KMS-11 (cell line): Measurements from ENCODE around the gene OCA2.

Experiments
- H2AFZ ChIP-seq: fragments of 200-600 bp; sonication (generic); 2 replicates; pipeline ENCODE4 v1.6.1; 2016; ENCODE audit warnings: antibody characterized with exemption, mixed run types, low read depth
- H3K27ac ChIP-seq: fragments of 200-600 bp; sonication (generic); 2 replicates; pipeline ENCODE4 v1.6.1; 2016; ENCODE audit warnings: mild to moderate bottlenecking, mixed run types
- H3K27me3 ChIP-seq: fragments of 200-600 bp; sonication (generic); 2 replicates; pipeline ENCODE4 v1.6.1; 2017; ENCODE audit warnings: mild to moderate bottlenecking, low read depth, mixed run types, moderate library complexity; ENCODE audit not compliant: insufficient read depth
- H3K36me3 ChIP-seq: fragments of 200-600 bp; sonication (generic); 2 replicates; pipeline ENCODE4 v1.6.1; 2017; ENCODE audit warnings: mild to moderate bottlenecking, mixed run types; ENCODE audit not compliant: insufficient read depth
- H3K4me1 ChIP-seq: fragments of 200-600 bp; sonication (generic); 2 replicates; pipeline ENCODE4 v1.6.1; 2016; ENCODE audit warnings: mild to moderate bottlenecking, low read depth, mixed run types; ENCODE audit not compliant: poor library complexity, severe bottlenecking
- H3K4me2 ChIP-seq: fragments of 200-600 bp; sonication (generic); 2 replicates; pipeline ENCODE4 v1.7.0; 2016; ENCODE audit warnings: mild to moderate bottlenecking, mixed run types
- H3K4me3 ChIP-seq: fragments of 200-600 bp; sonication (generic); IDR thresholded peaks from 2 replicates; pipeline ENCODE4 v1.6.1; 2017; ENCODE audit warnings: low read depth, low read length, mixed read lengths; ENCODE audit not compliant: insufficient read depth
- H3K79me2 ChIP-seq: fragments of 200-600 bp; sonication (generic); 2 replicates; pipeline ENCODE4 v1.6.1; 2016; ENCODE audit warnings: low read depth, mixed run types; ENCODE audit not compliant: insufficient read depth
- H3K9ac ChIP-seq: fragments of 200-600 bp; sonication (generic); 2 replicates; pipeline ENCODE4 v1.6.1; 2016; ENCODE audit warnings: mild to moderate bottlenecking, mixed run types
- H4K20me1 ChIP-seq: fragments of 200-600 bp; sonication (generic); 2 replicates; pipeline ENCODE4 v1.6.1; 2016; ENCODE audit warnings: mild to moderate bottlenecking, mixed run types; ENCODE audit not compliant: insufficient read depth
- CTCF ChIP-seq: fragments of 200-600 bp; sonication (generic); conservative IDR thresholded peaks from 2 replicates; pipeline ENCODE4 v1.6.1; 2017; ENCODE audit warnings: low read depth, mild to moderate bottlenecking, antibody characterized with exemption, low read length, moderate library complexity, mixed read lengths

Gene OCA2

GRCh38 chr15:27970661-27971392 is 128.3 kb downstream of the OCA2 start:
- Histone ChIP-seq H4K20me1 (no peaks in the 10 kb centered on the region), H3K4me2 (no peak overlapping the region), H3K27ac (no peak overlapping the region), H3K4me1 (no peaks in the 10 kb centered on the region), H3K36me3 (no peaks in the 10 kb centered on the region), H3K9ac (no peak overlapping the region), H3K27me3 (no peaks in the 10 kb centered on the region), H3K79me2 (no peaks in the 10 kb centered on the region), H2AFZ (no peak overlapping the region), H3K4me3 (no peak overlapping the region)
- no peak for TF ChIP-seq CTCF

DNA sequence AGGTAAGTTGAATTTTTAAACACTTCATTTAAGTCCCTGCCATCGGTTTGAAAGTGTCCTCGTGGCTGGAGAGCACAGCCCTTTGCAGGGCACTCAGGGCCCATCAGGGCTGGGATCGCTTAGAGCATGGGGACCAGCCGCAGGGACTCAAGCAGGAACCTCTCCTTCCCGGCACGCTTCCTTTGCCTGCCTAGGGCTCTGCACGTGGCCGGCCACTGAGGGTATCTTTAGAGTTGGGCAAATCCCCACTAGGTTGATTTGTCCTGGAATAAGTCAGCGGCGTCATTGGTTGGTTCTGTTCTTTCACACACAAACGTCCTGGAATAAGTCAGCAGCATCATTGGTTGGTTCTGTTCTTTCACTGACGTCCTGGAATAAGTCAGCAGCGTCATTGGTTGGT is 131.6 kb downstream of the OCA2 start:
- no peaks in the 10 kb centered on the region for H3K4me1 ChIP-seq
- no peaks in the 10 kb centered on the region for H4K20me1 ChIP-seq
- no peak overlapping the region for H3K4me2 ChIP-seq
- no peaks in the 10 kb centered on the region for H3K27me3 ChIP-seq
- no peak overlapping the region; the same call in 1 of the 2 replicates for H2AFZ ChIP-seq
- H3K36me3 ChIP-seq = no peaks in the 10 kb centered on the region
- no peak for TF ChIP-seq CTCF
- H3K27ac ChIP-seq = no peak overlapping the region
- no peak overlapping the region for H3K9ac ChIP-seq
- no peak overlapping the region for H3K4me3 ChIP-seq
- no peaks in the 10 kb centered on the region for H3K79me2 ChIP-seq

GRCh38 chr15:27965546-27965945 is 133.6 kb downstream of the OCA2 start:
- H4K20me1 ChIP-seq = no peaks in the 10 kb centered on the region
- H3K4me1 ChIP-seq = no peaks in the 10 kb centered on the region
- H3K4me3 ChIP-seq = no peak overlapping the region
- H3K79me2 ChIP-seq = no peaks in the 10 kb centered on the region
- no peak overlapping the region for H2AFZ ChIP-seq
- H3K27me3 ChIP-seq = no peaks in the 10 kb centered on the region
- no peak overlapping the region for H3K9ac ChIP-seq
- H3K4me2 ChIP-seq = no peak overlapping the region
- no peaks in the 10 kb centered on the region for H3K36me3 ChIP-seq
- H3K27ac ChIP-seq = no peak overlapping the region
- no peak for TF ChIP-seq CTCF

DNA sequence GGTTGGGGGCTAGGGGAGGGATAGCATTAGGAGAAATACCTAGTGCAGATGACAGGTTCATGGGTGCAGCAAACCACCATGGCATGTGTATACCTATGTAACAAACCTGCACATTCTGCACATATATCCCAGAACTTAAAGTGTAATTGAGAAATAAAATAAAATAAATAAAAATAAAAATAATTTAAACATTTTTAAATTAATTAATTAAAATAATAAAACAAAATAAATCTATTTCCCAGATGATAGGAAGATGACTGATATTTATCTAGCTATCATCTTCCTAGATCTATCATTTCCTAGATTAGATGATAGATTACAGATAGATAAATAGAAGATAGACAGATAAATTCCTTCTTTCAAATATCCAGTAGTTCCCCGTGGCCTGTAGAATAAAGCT is 137.3 kb downstream of the OCA2 start:
- Histone ChIP-seq H3K9ac (no peak overlapping the region), H3K27ac (no peak overlapping the region), H3K27me3 (no peaks in the 10 kb centered on the region), H2AFZ (no peak overlapping the region), H3K4me1 (no peaks in the 10 kb centered on the region), H3K36me3 (no peaks in the 10 kb centered on the region), H3K79me2 (no peaks in the 10 kb centered on the region), H3K4me2 (no peak overlapping the region), H3K4me3 (no peak overlapping the region), H4K20me1 (no peaks in the 10 kb centered on the region)
- no peak for TF ChIP-seq CTCF
